Endothelial cell of umbilical vein (primary cell): ENCODE data around the gene YWHAH. TPM values are rescaled to one million over a fixed set of nuclear protein-coding genes. Genes with fewer than 3 reads are reported as not detected.

ENCODE experiments used
- BruUV-seq: library from RNA; stranded (reverse); fragments of 400-500 nt; replicated peaks from 2 replicates; lab custom pipeline; 2021; lab: Mats Ljungman, UMichigan
- CTCF ChIA-PET: fragments of 300-600, 350-600 bp; sonication (Branson Sonifier 250); formaldehyde crosslinking; loops from one replicate; lab custom pipeline; 2021; ENCODE audit warnings: antibody characterized with exemption, inconsistent platforms; lab: Charles Lee
- POLR2A ChIA-PET: fragments of 300-600, 350-600 bp; sonication (Branson Sonifier 250); formaldehyde crosslinking; loops from one replicate; lab custom pipeline; 2021; ENCODE audit warnings: antibody characterized with exemption, inconsistent platforms; lab: Charles Lee
- DNase-seq: peaks from one replicate; pipeline ENCODE4 v3.0.0-alpha.2; 2011; ENCODE audit warnings: low read depth, low spot score
- FAIRE-seq: peaks from 2 replicates; lab custom pipeline; 2011; peaks lifted over from hg19 to GRCh38; lab: Jason Lieb, UNC
- H2AFZ ChIP-seq: 2 replicates; pipeline ENCODE4 v1.6.0; 2012; ENCODE audit warnings: low read depth, low read length, control low read depth, inconsistent platforms
- H3K27ac ChIP-seq: 2 replicates; pipeline ENCODE4 v1.5.1; 2011; ENCODE audit warnings: low read depth, mild to moderate bottlenecking, control low read depth, low read length, moderate library complexity; ENCODE audit not compliant: insufficient read depth
- H3K27me3 ChIP-seq, 2 experiments: 2 replicates each; pipeline versions ENCODE4 v1.6.0 to v1.6.1; 2011; ENCODE audit warnings: low read length in 2 of 2, mixed read lengths in 1 of 2; ENCODE audit not compliant: control insufficient read depth in 2 of 2, insufficient read depth in 2 of 2
- H3K36me3 ChIP-seq, 2 experiments: 2 replicates in 1 of 2; 3 replicates in 1 of 2; pipeline ENCODE4 v1.5.1; 2011; ENCODE audit warnings: low read length in 2 of 2, mild to moderate bottlenecking in 1 of 2, moderate library complexity in 1 of 2; ENCODE audit not compliant: control insufficient read depth in 2 of 2, insufficient read depth in 2 of 2; ENCODE audit errors: extremely low read depth in 1 of 2
- H3K4me1 ChIP-seq: 3 replicates; pipeline ENCODE4 v1.5.1; 2011; ENCODE audit warnings: mild to moderate bottlenecking, low read length; ENCODE audit not compliant: control insufficient read depth, insufficient read depth; ENCODE audit errors: extremely low read depth
- H3K4me2 ChIP-seq: 2 replicates; pipeline ENCODE4 v1.6.1; 2011; ENCODE audit warnings: low read length, control low read depth, mixed read lengths; ENCODE audit not compliant: insufficient read depth
- H3K4me3 ChIP-seq, 3 experiments: fragments of 200-600 bp in 1 of 3; sonication (generic), shearing (Covaris generic) in 1 of 3; replicated peaks in 1 of 3; 2 replicates each; pipeline ENCODE4 v1.5.1; 2011 to 2016; ENCODE audit warnings: control low read depth in 3 of 3, low read length in 3 of 3, mild to moderate bottlenecking in 2 of 3, inconsistent platforms in 1 of 3, low read depth in 1 of 3, moderate library complexity in 1 of 3; ENCODE audit not compliant: insufficient read depth in 1 of 3
- H3K79me2 ChIP-seq: 2 replicates; pipeline ENCODE4 v1.6.0; 2012; ENCODE audit warnings: low read length, inconsistent platforms; ENCODE audit not compliant: control insufficient read depth, insufficient read depth
- H3K9ac ChIP-seq: replicated peaks from 2 replicates; pipeline ENCODE3; 2011; ENCODE audit warnings: low read length, control low read depth; ENCODE audit not compliant: insufficient read depth; ENCODE audit errors: extremely low read depth
- H3K9me1 ChIP-seq: replicated peaks from 3 replicates; pipeline ENCODE4 v1.6.0; 2011; ENCODE audit warnings: mild to moderate bottlenecking, low read length; ENCODE audit not compliant: control insufficient read depth, insufficient read depth; ENCODE audit errors: extremely low read depth
- H3K9me3 ChIP-seq: replicated peaks from 2 replicates; pipeline ENCODE4 v1.5.1; 2012; ENCODE audit warnings: low read length, inconsistent platforms; ENCODE audit not compliant: control insufficient read depth, insufficient read depth
- H4K20me1 ChIP-seq: replicated peaks from 2 replicates; pipeline ENCODE3; 2011; ENCODE audit warnings: mild to moderate bottlenecking, low read length; ENCODE audit not compliant: control insufficient read depth, insufficient read depth; ENCODE audit errors: extremely low read depth
- CTCF ChIP-seq, 2 donors: IDR thresholded peaks; 1 replicate in 1 of 2; 2 replicates in 1 of 2; pipeline ENCODE4 v1.5.1; 2011; ENCODE audit warnings: low read length in 2 of 2, mild to moderate bottlenecking in 2 of 2, moderate library complexity in 2 of 2, control low read depth in 1 of 2, inconsistent platforms in 1 of 2, low read depth in 1 of 2; ENCODE audit not compliant: insufficient read depth in 1 of 2; ENCODE audit errors: extremely low read depth in 1 of 2
- EZH2 ChIP-seq: IDR thresholded peaks from 2 replicates; pipeline ENCODE4 v1.6.1; 2012; ENCODE audit warnings: borderline replicate concordance, low read depth, mild to moderate bottlenecking, moderate library complexity, low read length, inconsistent platforms; ENCODE audit not compliant: severe bottlenecking
- FOS ChIP-seq: IDR thresholded peaks from 2 replicates; pipeline ENCODE4 v1.6.1; 2011; ENCODE audit warnings: mild to moderate bottlenecking, low read length, moderate library complexity, borderline replicate concordance; ENCODE audit not compliant: insufficient read depth
- GATA2 ChIP-seq: IDR thresholded peaks from 2 replicates; pipeline ENCODE4 v1.7.0; 2011; ENCODE audit warnings: low read depth, mild to moderate bottlenecking, moderate library complexity, mixed read lengths, low read length; ENCODE audit not compliant: insufficient read length, insufficient read depth
- JUN ChIP-seq: IDR thresholded peaks from 2 replicates; pipeline ENCODE4 v1.6.1; 2011; ENCODE audit warnings: borderline replicate concordance, low read depth; ENCODE audit not compliant: insufficient read length, insufficient read depth
- MYC ChIP-seq: IDR thresholded peaks from one replicate; pipeline ENCODE4 v1.6.1; 2011; ENCODE audit warnings: mild to moderate bottlenecking, low read depth, low read length
- POLR2A ChIP-seq: IDR thresholded peaks from 2 replicates; pipeline ENCODE4 v1.6.1; 2012; ENCODE audit warnings: low read depth, mild to moderate bottlenecking, control low read depth, low read length
- POLR2AphosphoS5 ChIP-seq: IDR thresholded peaks from 2 replicates; pipeline ENCODE4 v1.6.1; 2012; ENCODE audit warnings: low read depth, mild to moderate bottlenecking, control low read depth, low read length, moderate library complexity; ENCODE audit not compliant: insufficient read depth
- dilution Hi-C: fragments of 300-500 bp; cut with MboI; formaldehyde crosslinking; loops from one replicate; pipeline ENCODE4 v1.15.0; 2019; ENCODE audit warnings: low sequenced_read_pairs; ENCODE audit not compliant: extremely low pct_ligation_motif_present
- intact Hi-C: fragments of 100-400 bp; cut with micrococcal nuclease; formaldehyde crosslinking; loops from one replicate; pipeline ENCODE4 v1.10.0; 2022
- polyA plus RNA-seq, 4 experiments: library from polyadenylated mRNA; depleted of rRNA in 3 of 4; stranded (reverse) in 3 of 4; unstranded in 1 of 4; fragments of >200 nt; gene quantifications; 2 replicates each; pipeline versions ENCODE4 v1.2.1 to v1.2.3, GENCODE V29; 2011 to 2012; ENCODE audit warnings: missing spikeins in 1 of 4
- total RNA-seq: library from RNA; stranded (reverse); gene quantifications from 2 replicates; pipeline ENCODE4 v1.2.3, GENCODE V29; 2021
- TF ChIP-seq, protein P1 (sequence below): IDR thresholded peaks from 2 replicates; pipeline ENCODE4 v1.6.1; 2011; ENCODE audit not compliant: insufficient read depth, insufficient read length

The YWHAH gene
- total and polyA plus RNA-seq, 2 donors (not counting 3 experiments of a cell fraction or from before 2014, with no cell fraction given): 73.6 to 170 TPM

DNA sequence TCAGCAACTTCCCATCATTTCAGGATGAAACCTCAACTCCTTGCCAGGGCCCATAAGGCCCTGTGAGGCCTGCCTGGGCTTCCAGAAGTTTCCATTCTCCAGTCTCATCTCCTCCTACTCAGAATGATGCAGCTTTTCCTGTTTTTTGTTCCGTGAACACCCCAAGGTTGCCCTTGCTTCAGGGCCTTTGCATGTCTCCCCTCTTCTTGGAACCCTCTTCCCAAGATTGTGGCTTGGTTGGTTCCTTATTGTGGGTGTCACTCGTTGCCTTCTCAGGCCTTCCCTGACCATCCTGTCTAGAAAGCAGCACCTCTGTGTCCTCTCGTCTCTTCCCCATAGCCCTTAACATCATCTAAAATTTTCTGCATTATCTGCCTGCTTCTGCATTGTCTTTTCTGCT is 23.2 kb upstream of the YWHAH start:
- intact Hi-C loops: no loop called here
- no TSS peak for BruUV-seq
- POLR2A ChIA-PET: no interaction called here
- TF ChIP-seq POLR2A: no peak
- TF ChIP-seq EZH2: no peak
- TF ChIP-seq GATA2: no peak
- no peak for TF ChIP-seq FOS
- no peak for TF ChIP-seq POLR2AphosphoS5
- no peak for TF ChIP-seq JUN
- TF ChIP-seq, protein P1, sequence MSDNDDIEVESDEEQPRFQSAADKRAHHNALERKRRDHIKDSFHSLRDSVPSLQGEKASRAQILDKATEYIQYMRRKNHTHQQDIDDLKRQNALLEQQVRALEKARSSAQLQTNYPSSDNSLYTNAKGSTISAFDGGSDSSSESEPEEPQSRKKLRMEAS: no peak
- TF ChIP-seq MYC: no peak
- TF ChIP-seq CTCF (IDR thresholded peaks at IDR 0.05; ENCODE audit: extremely low read depth in 1 of 2, insufficient read depth in 1 of 2, low read depth in 1 of 2, low read length in 2 of 2): no peak
- Histone ChIP-seq H2AFZ (no peak overlapping the region), H3K4me2 (no peak overlapping the region), H3K9ac (no peak overlapping the region), H3K27me3 (peaks cover 2 to 5% of the 10 kb centered on the region in 2 experiments), H3K27ac (no peak overlapping the region), H3K9me3 (no peaks in the 10 kb centered on the region), H4K20me1 (no peaks in the 10 kb centered on the region), H3K79me2 (no peaks in the 10 kb centered on the region), H3K4me3 (no peak overlapping the region), H3K9me1 (no peaks in the 10 kb centered on the region), H3K4me1 (peaks cover 12% of the 10 kb centered on the region), H3K36me3 (no peaks in the 10 kb centered on the region)
- dilution Hi-C loops: no loop called here
- CTCF ChIA-PET: no interaction called here
- FAIRE-seq: no peak
- no peak for DNase-seq
